GM06990 (cell line): Measurements from ENCODE around the gene NEK5.
A peak's percentile ranks its signal among the peaks of the same experiment; 100 is the strongest.

ENCODE experiments used
- DNase-seq: peaks from one replicate; pipeline ENCODE4 v3.0.0-alpha.2; 2011; ENCODE audit not compliant: insufficient read length; ENCODE audit errors: extremely low read depth
- H3K27me3 ChIP-seq: replicated peaks from 2 replicates; pipeline ENCODE4 v1.6.0; 2011; ENCODE audit warnings: low read length; ENCODE audit not compliant: control insufficient read depth, insufficient read depth
- H3K36me3 ChIP-seq: 2 replicates; pipeline ENCODE4 v1.5.1; 2011; ENCODE audit warnings: low read length; ENCODE audit not compliant: control insufficient read depth, insufficient read depth
- H3K4me3 ChIP-seq: replicated peaks from 2 replicates; pipeline ENCODE4 v1.5.1; 2011; ENCODE audit warnings: low read depth, mild to moderate bottlenecking, control low read depth, low read length
- TF ChIP-seq, protein P1 (sequence below): IDR thresholded peaks from 2 replicates; pipeline ENCODE4 v1.5.1; 2011; ENCODE audit warnings: low read length, control low read depth, mild to moderate bottlenecking, inconsistent platforms; ENCODE audit not compliant: insufficient read depth, poor library complexity, severe bottlenecking

Gene NEK5

GRCh38 chr13:52127783-52128702, 830 bp downstream of the NEK5 start:
- no peaks in the 10 kb centered on the region for H3K27me3 ChIP-seq
- TF ChIP-seq, protein P1, sequence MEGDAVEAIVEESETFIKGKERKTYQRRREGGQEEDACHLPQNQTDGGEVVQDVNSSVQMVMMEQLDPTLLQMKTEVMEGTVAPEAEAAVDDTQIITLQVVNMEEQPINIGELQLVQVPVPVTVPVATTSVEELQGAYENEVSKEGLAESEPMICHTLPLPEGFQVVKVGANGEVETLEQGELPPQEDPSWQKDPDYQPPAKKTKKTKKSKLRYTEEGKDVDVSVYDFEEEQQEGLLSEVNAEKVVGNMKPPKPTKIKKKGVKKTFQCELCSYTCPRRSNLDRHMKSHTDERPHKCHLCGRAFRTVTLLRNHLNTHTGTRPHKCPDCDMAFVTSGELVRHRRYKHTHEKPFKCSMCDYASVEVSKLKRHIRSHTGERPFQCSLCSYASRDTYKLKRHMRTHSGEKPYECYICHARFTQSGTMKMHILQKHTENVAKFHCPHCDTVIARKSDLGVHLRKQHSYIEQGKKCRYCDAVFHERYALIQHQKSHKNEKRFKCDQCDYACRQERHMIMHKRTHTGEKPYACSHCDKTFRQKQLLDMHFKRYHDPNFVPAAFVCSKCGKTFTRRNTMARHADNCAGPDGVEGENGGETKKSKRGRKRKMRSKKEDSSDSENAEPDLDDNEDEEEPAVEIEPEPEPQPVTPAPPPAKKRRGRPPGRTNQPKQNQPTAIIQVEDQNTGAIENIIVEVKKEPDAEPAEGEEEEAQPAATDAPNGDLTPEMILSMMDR: peak; percentile 81
- H3K36me3 ChIP-seq: no peaks in the 10 kb centered on the region; the same call in 1 of the 2 replicates
- peak; percentile 5 for DNase-seq
- peak overlapping the region; percentile 59 for H3K4me3 ChIP-seq

- Histone ChIP-seq H3K36me3 (no peaks in the 10 kb centered on the region; the same call in 1 of the 2 replicates), H3K4me3 (no peak overlapping the region), H3K27me3 (no peaks in the 10 kb centered on the region)
- TF ChIP-seq, protein P1: no peak
- DNase-seq: no peak
Observed at GRCh38 chr13:52127378-52127777, 1.5 kb downstream of the NEK5 start.

DNA sequence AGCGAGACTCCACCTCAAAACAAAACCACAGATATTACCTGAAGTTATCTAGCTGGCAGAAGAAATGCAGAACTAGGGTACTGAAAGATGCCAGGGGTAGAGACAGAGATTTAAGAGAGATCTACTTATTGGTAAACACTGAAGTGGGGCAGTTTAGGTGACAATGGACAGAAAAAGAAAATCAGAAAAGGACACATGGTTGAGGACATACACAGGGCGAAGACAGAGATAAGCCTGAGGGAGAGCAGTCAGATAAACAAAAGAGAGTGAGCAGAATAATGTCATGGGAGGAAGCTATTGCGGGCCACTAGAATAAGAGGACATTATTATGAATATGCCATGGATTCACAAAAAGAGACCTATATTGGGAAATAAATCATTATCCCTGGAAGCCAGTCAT, 3.3 kb downstream of the NEK5 start:
- TF ChIP-seq, protein P1: no peak
- no peak overlapping the region for H3K4me3 ChIP-seq
- H3K36me3 ChIP-seq: no peaks in the 10 kb centered on the region
- no peak for DNase-seq
- H3K27me3 ChIP-seq: no peaks in the 10 kb centered on the region

DNA sequence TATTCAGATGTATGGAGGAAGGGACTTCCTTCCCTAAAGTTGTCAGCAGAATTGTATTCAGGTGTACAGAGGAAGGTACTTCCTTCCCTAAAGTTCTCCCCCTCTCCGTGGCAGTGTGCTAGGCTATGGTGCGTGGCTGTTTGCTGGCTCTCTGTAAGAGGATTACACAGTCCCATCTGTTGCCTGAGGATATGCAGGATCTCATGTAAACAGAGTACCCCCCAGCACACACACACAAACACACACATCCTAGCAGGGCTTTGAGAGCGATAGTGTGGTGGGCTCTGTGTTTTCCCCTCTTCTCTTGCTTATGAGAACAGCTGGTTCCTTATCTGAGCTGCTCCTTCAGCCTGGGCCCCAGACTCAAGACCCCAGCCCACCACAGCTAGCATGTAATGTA, 10.3 kb downstream of the NEK5 start:
- H3K4me3 ChIP-seq: no peak overlapping the region
- no peaks in the 10 kb centered on the region for H3K36me3 ChIP-seq
- DNase-seq: no peak
- TF ChIP-seq, protein P1: no peak
- no peaks in the 10 kb centered on the region; the same call in 1 of the 2 replicates for H3K27me3 ChIP-seq

DNA sequence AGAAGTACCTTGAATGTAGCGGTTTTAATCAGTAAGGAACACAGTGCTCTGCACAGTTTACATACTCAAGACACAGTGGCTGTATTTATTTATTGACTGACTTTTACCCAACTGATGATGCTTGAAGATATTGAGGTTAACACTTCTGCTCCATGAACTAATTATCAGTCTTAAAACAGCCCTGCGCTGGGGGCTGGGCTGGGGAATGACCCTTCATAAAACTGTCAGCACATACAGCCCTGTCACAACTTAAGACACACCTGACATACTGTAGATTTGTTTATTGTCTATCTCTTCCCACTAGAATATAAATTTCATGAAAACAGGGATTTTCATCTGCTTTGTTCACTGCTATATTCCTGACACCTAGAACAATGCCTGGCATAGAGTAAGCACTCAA, 10.8 kb downstream of the NEK5 start:
- TF ChIP-seq, protein P1: no peak
- Histone ChIP-seq H3K4me3 (no peak overlapping the region), H3K36me3 (no peaks in the 10 kb centered on the region), H3K27me3 (no peaks in the 10 kb centered on the region; the same call in 1 of the 2 replicates)
- no peak for DNase-seq
